ENCODE results near the gene INPP4B. TPM values are rescaled to one million over a fixed set of nuclear protein-coding genes. Genes with fewer than 3 reads are reported as not detected.

Gene INPP4B
- total and polyA plus RNA-seq, 2 of the 4 experiments (the other 2 are of a cell fraction) = 1.8 to 14.0 TPM

DNA sequence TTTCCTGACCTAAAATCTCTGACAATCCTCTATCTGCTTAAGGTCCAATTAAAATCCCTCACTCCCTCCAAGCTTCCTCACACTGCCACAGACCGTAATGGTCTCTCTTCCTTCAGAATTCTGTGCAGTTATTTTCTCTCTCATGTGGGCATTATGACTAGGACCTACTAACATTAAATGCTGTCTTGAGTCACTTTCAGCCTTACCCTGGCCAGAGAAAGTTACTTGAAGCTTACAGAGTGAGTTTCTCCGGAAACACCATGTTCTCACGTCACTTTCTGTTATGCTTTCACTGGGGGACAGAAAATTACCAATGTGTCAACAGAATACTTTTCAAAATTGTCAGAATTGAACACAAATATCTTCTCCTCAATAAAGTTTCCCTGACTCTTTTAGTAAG is 271.8 kb downstream of the INPP4B start:
- Histone ChIP-seq H2AK5ac (ENCODE audit: low read depth, low read length) (no peak overlapping the region), H2AFZ (replicated peaks; ENCODE audit: low read length, poor library complexity) (no peak overlapping the region), H2BK20ac (ENCODE audit: low read depth, low read length) (no peak overlapping the region), H4K20me1 (ENCODE audit: insufficient read depth, low read length) (no peaks in the 10 kb centered on the region), H3K4ac (ENCODE audit: low read depth, low read length) (no peak overlapping the region), H3K4me3 (ENCODE audit: insufficient read depth, low read depth, low read length) (no peak overlapping the region), H2AK9ac (replicated peaks; ENCODE audit: low read depth, low read length, poor library complexity) (no peak overlapping the region), H3K9ac (ENCODE audit: low read depth, low read length) (no peak overlapping the region), H3K56ac (ENCODE audit: extremely low read depth, insufficient read depth, low read length) (no peak overlapping the region), H3K14ac (replicated peaks; ENCODE audit: low read depth, low read length) (no peak overlapping the region), H3K4me1 (ENCODE audit: control insufficient read depth, insufficient read depth, low read length) (no peaks in the 10 kb centered on the region), H3K4me2 (ENCODE audit: low read depth, low read length) (no peak overlapping the region), H3K23ac (ENCODE audit: low read depth, low read length) (no peak overlapping the region), H4K8ac (ENCODE audit: low read depth in 2 of 2, low read length in 2 of 2) (no peak overlapping the region), H3K9me3 (ENCODE audit: control insufficient read depth, insufficient read depth, low read length) (no peaks in the 10 kb centered on the region), H3K79me1 (ENCODE audit: low read depth in 1 of 2, low read length in 2 of 2) (no peaks in the 10 kb centered on the region), H3K18ac (ENCODE audit: low read depth, low read length) (no peak overlapping the region), H3K27me3 (ENCODE audit: control insufficient read depth, insufficient read depth, low read length) (no peaks in the 10 kb centered on the region), H4K91ac (ENCODE audit: insufficient read depth, low read depth, low read length) (no peak overlapping the region), H4K5ac (ENCODE audit: low read depth, low read length) (no peak overlapping the region), H3K27ac (ENCODE audit: insufficient read depth, low read length) (no peak overlapping the region), H3K9me1 (ENCODE audit: insufficient read depth, low read length) (no peaks in the 10 kb centered on the region), H3K36me3 (ENCODE audit: control insufficient read depth, insufficient read depth, low read length) (no peaks in the 10 kb centered on the region), H2BK15ac (ENCODE audit: low read depth, low read length) (no peak overlapping the region), H2BK5ac (ENCODE audit: low read depth, low read length, poor library complexity, severe bottlenecking) (no peak overlapping the region), H2BK120ac (ENCODE audit: low read depth, low read length) (no peak overlapping the region)
- ChIA-PET CTCF (no interaction called here), POLR2A (ENCODE audit: unreplicated experiment) (no interaction called here)
- 86% methylated on average over 1 of the region's 3 CpGs; no CpG with 5 or more reads in 1 of the 2 experiments for WGBS, 2 experiments (ENCODE audit: extremely low coverage in 2 of 2, insufficient read length in 1 of 2)
- BruUV-seq (replicated peaks) = no TSS peak
- no peak for TF ChIP-seq FOS (IDR thresholded peaks at IDR 0.05; ENCODE audit: low read depth, low read length)
- TF ChIP-seq CHD1 (IDR thresholded peaks at IDR 0.05; ENCODE audit: low read depth, low read length) = no peak
- TF ChIP-seq RAD21 (IDR thresholded peaks at IDR 0.05; ENCODE audit: low read length) = no peak
- TF ChIP-seq SMC3 (IDR thresholded peaks at IDR 0.05; ENCODE audit: low read depth, low read length) = no peak
- no peak for TF ChIP-seq POLR2A (IDR thresholded peaks at IDR 0.05; ENCODE audit: low read depth, low read length)
- TF ChIP-seq, protein P1, sequence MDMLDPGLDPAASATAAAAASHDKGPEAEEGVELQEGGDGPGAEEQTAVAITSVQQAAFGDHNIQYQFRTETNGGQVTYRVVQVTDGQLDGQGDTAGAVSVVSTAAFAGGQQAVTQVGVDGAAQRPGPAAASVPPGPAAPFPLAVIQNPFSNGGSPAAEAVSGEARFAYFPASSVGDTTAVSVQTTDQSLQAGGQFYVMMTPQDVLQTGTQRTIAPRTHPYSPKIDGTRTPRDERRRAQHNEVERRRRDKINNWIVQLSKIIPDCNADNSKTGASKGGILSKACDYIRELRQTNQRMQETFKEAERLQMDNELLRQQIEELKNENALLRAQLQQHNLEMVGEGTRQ (IDR thresholded peaks at IDR 0.05; ENCODE audit: low read depth, low read length) = no peak
- TF ChIP-seq MXI1 (IDR thresholded peaks at IDR 0.05; ENCODE audit: borderline replicate concordance, low read depth, low read length) = no peak
- TF ChIP-seq BHLHE40 (IDR thresholded peaks at IDR 0.05; ENCODE audit: low read depth, low read length) = no peak
- no peak for TF ChIP-seq ELK1 (IDR thresholded peaks at IDR 0.05; ENCODE audit: borderline replicate concordance, low read depth, low read length)
- no peak for TF ChIP-seq CEBPB (IDR thresholded peaks at IDR 0.05; ENCODE audit: low read depth, low read length)
- ATAC-seq (ENCODE audit: low read depth) = no peak
- in situ Hi-C loops (cut with MboI; ENCODE audit: low sequenced_read_pairs) (no loop called here), intact Hi-C loops (cut with micrococcal nuclease) (no loop called here), dilution Hi-C loops (cut with HindIII; ENCODE audit: low sequenced_read_pairs, unreplicated experiment) (no loop called here)
- no peak for DNase-seq
